Bronchial epithelial cell (primary cell): ENCODE data around the gene BAG3. TPM values are rescaled to one million over a fixed set of nuclear protein-coding genes. Genes with fewer than 3 reads are reported as not detected.
A peak's percentile ranks its signal among the peaks of the same experiment; 100 is the strongest.

Source experiments
- DNase-seq: peaks from one replicate; pipeline ENCODE4 v3.0.0-alpha.2; 2010; ENCODE audit warnings: low read depth
- FAIRE-seq: peaks from 2 replicates; lab custom pipeline; 2011; peaks lifted over from hg19 to GRCh38; lab: Jason Lieb, UNC
- H3K27me3 ChIP-seq: 2 replicates; pipeline ENCODE4 v1.5.1; 2011; ENCODE audit warnings: low read length; ENCODE audit not compliant: control insufficient read depth, insufficient read depth
- H3K36me3 ChIP-seq: 2 replicates; pipeline ENCODE4 v1.5.1; 2011; ENCODE audit warnings: low read length; ENCODE audit not compliant: control insufficient read depth, insufficient read depth
- H3K4me3 ChIP-seq: 2 replicates; pipeline ENCODE4 v1.5.1; 2011; ENCODE audit warnings: mild to moderate bottlenecking, low read depth, low read length, control low read depth
- total RNA-seq: library from RNA; depleted of rRNA; stranded (reverse); fragments of >200 nt; gene quantifications from 2 replicates; pipeline ENCODE4 v1.2.1, GENCODE V29; 2014
- TF ChIP-seq, protein P1 (sequence below): IDR thresholded peaks from 2 replicates; pipeline ENCODE4 v1.5.1; 2011; ENCODE audit warnings: mild to moderate bottlenecking, moderate library complexity, low read length, control low read depth, inconsistent platforms; ENCODE audit not compliant: insufficient read depth, severe bottlenecking

Gene BAG3
- 6.4 and 7.1 TPM in 2 replicates for total RNA-seq

- peak; percentile 78 for DNase-seq
- Histone ChIP-seq H3K27me3 (no peaks in the 10 kb centered on the region), H3K36me3 (no peaks in the 10 kb centered on the region), H3K4me3 (peak within 1 kb of the TSS; percentile 82)
- TF ChIP-seq, protein P1, sequence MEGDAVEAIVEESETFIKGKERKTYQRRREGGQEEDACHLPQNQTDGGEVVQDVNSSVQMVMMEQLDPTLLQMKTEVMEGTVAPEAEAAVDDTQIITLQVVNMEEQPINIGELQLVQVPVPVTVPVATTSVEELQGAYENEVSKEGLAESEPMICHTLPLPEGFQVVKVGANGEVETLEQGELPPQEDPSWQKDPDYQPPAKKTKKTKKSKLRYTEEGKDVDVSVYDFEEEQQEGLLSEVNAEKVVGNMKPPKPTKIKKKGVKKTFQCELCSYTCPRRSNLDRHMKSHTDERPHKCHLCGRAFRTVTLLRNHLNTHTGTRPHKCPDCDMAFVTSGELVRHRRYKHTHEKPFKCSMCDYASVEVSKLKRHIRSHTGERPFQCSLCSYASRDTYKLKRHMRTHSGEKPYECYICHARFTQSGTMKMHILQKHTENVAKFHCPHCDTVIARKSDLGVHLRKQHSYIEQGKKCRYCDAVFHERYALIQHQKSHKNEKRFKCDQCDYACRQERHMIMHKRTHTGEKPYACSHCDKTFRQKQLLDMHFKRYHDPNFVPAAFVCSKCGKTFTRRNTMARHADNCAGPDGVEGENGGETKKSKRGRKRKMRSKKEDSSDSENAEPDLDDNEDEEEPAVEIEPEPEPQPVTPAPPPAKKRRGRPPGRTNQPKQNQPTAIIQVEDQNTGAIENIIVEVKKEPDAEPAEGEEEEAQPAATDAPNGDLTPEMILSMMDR, result no peak
- no peak for FAIRE-seq
Measured at GRCh38 chr10:119650692-119651513, at the start of gene BAG3. TSS of gene BAG3 (plus strand) at chr10:119651380. CDS start at chr10:119651676, 296 bp downstream.

DNA sequence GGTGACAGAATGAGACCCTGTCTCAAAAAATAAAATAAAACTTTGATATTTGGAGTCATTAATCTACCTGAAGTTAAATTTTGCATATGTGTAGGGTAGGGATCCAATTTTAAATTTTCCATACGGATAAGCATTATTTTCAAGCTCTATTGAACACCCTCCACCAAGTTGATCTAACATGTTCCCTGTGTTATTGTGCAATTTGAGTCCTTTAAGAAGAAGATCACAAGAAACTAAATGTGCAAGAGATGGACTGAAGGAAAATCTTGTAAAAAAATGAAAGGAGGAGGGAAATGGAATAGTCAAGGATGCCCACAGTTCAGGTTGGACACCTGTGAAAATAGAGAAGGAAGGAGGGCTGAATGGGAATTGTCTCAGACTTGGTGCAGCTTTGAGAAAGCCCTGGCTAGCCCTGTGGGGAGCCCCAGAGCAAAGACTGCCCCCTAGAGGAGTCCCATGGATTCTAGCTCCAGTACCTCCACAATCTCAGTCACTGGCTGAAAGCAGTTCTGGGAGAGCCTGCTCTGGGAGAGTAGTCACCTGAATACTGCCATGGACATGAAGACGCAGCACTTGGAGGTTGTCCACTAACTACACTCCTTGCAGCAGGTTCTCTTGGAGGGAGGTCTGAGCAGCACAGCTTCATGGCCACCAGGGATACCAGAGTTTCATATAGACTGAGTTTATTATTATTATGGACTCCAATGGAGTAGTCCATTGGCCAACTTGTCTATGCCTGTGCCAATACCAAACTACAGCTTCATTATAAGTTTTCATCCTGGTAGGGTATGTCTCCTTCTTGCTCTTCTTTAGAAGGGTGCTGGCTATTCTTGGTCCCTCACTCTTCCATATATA, 48.7 kb upstream of the BAG3 start:
- FAIRE-seq (no peak), DNase-seq (peak; percentile 41)
- no peaks in the 10 kb centered on the region for H3K27me3 ChIP-seq
- no peak overlapping the region for H3K4me3 ChIP-seq
- no peaks in the 10 kb centered on the region for H3K36me3 ChIP-seq
- TF ChIP-seq, protein P1, result peak; percentile 74

- no peak for FAIRE-seq
- DNase-seq, result no peak
- Histone ChIP-seq H3K36me3 (no peaks in the 10 kb centered on the region), H3K27me3 (no peaks in the 10 kb centered on the region), H3K4me3 (no peak overlapping the region)
- TF ChIP-seq, protein P1, result no peak
Measured at GRCh38 chr10:119604468-119604867, 46.7 kb upstream of the BAG3 start.

- DNase-seq (peak; percentile 40), FAIRE-seq (no peak)
- no peaks in the 10 kb centered on the region for H3K27me3 ChIP-seq
- H3K4me3 ChIP-seq, result no peak overlapping the region
- no peaks in the 10 kb centered on the region for H3K36me3 ChIP-seq
- TF ChIP-seq, protein P1, result peak; percentile 82
Measured at GRCh38 chr10:119608316-119609155, 42.6 kb upstream of the BAG3 start.

- DNase-seq (no peak), FAIRE-seq (no peak)
- TF ChIP-seq, protein P1, result no peak
Measured at GRCh38 chr10:119609516-119609915, 41.7 kb upstream of the BAG3 start.

More at GRCh38 chr10:119609516-119609915, 41.7 kb upstream of the BAG3 start:
- Histone ChIP-seq H3K27me3 (no peaks in the 10 kb centered on the region), H3K36me3 (no peaks in the 10 kb centered on the region), H3K4me3 (no peak overlapping the region)
